HEK293 (cell line): ENCODE data around the gene LRRC74B.

Source experiments
- CTCF ChIA-PET: fragments of 350-600 bp; formaldehyde crosslinking; extraction: SDS; loops from one replicate; lab custom pipeline; 2021; ENCODE audit warnings: antibody characterized with exemption; lab: Yijun Ruan, JAX
- POLR2A ChIA-PET: fragments of 300-600 bp; formaldehyde crosslinking; extraction: SDS; loops from one replicate; lab custom pipeline; 2020; ENCODE audit warnings: antibody characterized with exemption, inconsistent platforms; lab: Yijun Ruan, JAX
- H3K27ac ChIP-seq: fragments of 200-500 bp; sonication (Bioruptor generic); 2 replicates; pipeline ENCODE4 v1.5.1; 2014; ENCODE audit warnings: low read depth, low read length, control low read depth, inconsistent platforms; ENCODE audit errors: extremely low read depth
- H3K36me3 ChIP-seq, 2 experiments: fragments of 200-500 bp in 1 of 2; sonication (Bioruptor generic) in 1 of 2; 1 replicate in 1 of 2; 2 replicates in 1 of 2; pipeline ENCODE4 v1.5.1; 2014 to 2017; ENCODE audit warnings: inconsistent platforms in 2 of 2, low read length in 2 of 2; ENCODE audit not compliant: control insufficient read depth in 2 of 2, insufficient read depth in 1 of 2
- H3K4me1 ChIP-seq: fragments of 200-500 bp; sonication (Bioruptor generic); 2 replicates; pipeline ENCODE4 v1.5.1; 2014; ENCODE audit warnings: mild to moderate bottlenecking, low read length, inconsistent platforms; ENCODE audit not compliant: control insufficient read depth, insufficient read depth
- H3K4me3 ChIP-seq: 2 replicates; pipeline ENCODE4 v1.5.1; 2011; ENCODE audit warnings: low read depth, mild to moderate bottlenecking, control low read depth, low read length, moderate library complexity
- H3K9me3 ChIP-seq: fragments of 200-500 bp; sonication (Bioruptor generic); 2 replicates; pipeline ENCODE4 v1.5.1; 2014; ENCODE audit warnings: low read depth, low read length, inconsistent platforms; ENCODE audit not compliant: control insufficient read depth, insufficient read depth
- GLIS1 ChIP-seq: fragments of 450-650 bp; formaldehyde crosslinking; IDR thresholded peaks from 2 replicates; pipeline ENCODE4 v1.5.1; 2016; ENCODE audit warnings: missing biosample characterization, missing genetic modification characterization
- IKZF3 ChIP-seq: fragments of 450-650 bp; IDR thresholded peaks from 2 replicates; pipeline ENCODE4 v1.5.0; 2018; ENCODE audit warnings: missing biosample characterization, mild to moderate bottlenecking, missing genetic modification characterization, moderate library complexity
- PRDM1 ChIP-seq: fragments of 450-650 bp; formaldehyde crosslinking; IDR thresholded peaks from 2 replicates; pipeline ENCODE4; 2016; ENCODE audit warnings: missing biosample characterization, missing genetic modification characterization
- YY1 ChIP-seq: fragments of 450-650 bp; formaldehyde crosslinking; IDR thresholded peaks from 2 replicates; pipeline ENCODE4 v1.5.1; 2018; ENCODE audit warnings: missing biosample characterization, missing genetic modification characterization
- ZBTB1 ChIP-seq: fragments of 450-650 bp; formaldehyde crosslinking; IDR thresholded peaks from 2 replicates; pipeline ENCODE4 v1.5.1; 2016; ENCODE audit warnings: missing biosample characterization, missing genetic modification characterization
- ZBTB21 ChIP-seq: fragments of 450-650 bp; formaldehyde crosslinking; IDR thresholded peaks from 2 replicates; pipeline ENCODE4 v1.5.1; 2017; ENCODE audit warnings: missing biosample characterization, missing genetic modification characterization
- ZFP41 ChIP-seq: fragments of 450-650 bp; formaldehyde crosslinking; IDR thresholded peaks from 2 replicates; pipeline ENCODE4 v1.5.1; 2016; ENCODE audit warnings: missing biosample characterization, missing genetic modification characterization, borderline replicate concordance
- ZNF157 ChIP-seq: fragments of 450-650 bp; formaldehyde crosslinking; IDR thresholded peaks from 2 replicates; pipeline ENCODE4 v1.5.1; 2016; ENCODE audit warnings: missing biosample characterization, missing genetic modification characterization
- ZNF2 ChIP-seq: fragments of 450-650 bp; formaldehyde crosslinking; IDR thresholded peaks from 2 replicates; pipeline ENCODE4 v1.5.1; 2016; ENCODE audit warnings: missing biosample characterization, missing genetic modification characterization
- ZNF274 ChIP-seq, 2 experiments: fragments of 200-500 bp in 1 of 2; fragments of 450-650 bp in 1 of 2; sonication (Bioruptor generic) in 1 of 2; formaldehyde crosslinking in 1 of 2; IDR thresholded peaks; 2 replicates each; pipeline versions ENCODE4 v1.5.1 to v1.6.1; 2014 to 2016; ENCODE audit warnings: borderline replicate concordance in 1 of 2, inconsistent platforms in 1 of 2, low read length in 1 of 2, missing biosample characterization in 1 of 2, missing genetic modification characterization in 1 of 2
- ZNF626 ChIP-seq: fragments of 450-650 bp; sonication (Bioruptor Pico); formaldehyde crosslinking; IDR thresholded peaks from 2 replicates; pipeline ENCODE4 v1.5.1; 2018; ENCODE audit warnings: missing biosample characterization, missing genetic modification characterization, inconsistent platforms
- ZNF658 ChIP-seq: fragments of 450-650 bp; formaldehyde crosslinking; IDR thresholded peaks from 2 replicates; pipeline ENCODE4; 2016; ENCODE audit warnings: missing biosample characterization, missing genetic modification characterization
- ZNF677 ChIP-seq: fragments of 450-650 bp; IDR thresholded peaks from 2 replicates; pipeline ENCODE4 v1.5.0; 2018; ENCODE audit warnings: missing biosample characterization, mild to moderate bottlenecking, missing genetic modification characterization, moderate library complexity
- ZNF785 ChIP-seq: fragments of 450-650 bp; formaldehyde crosslinking; IDR thresholded peaks from 2 replicates; pipeline ENCODE4 v1.5.1; 2016; ENCODE audit warnings: missing biosample characterization, missing genetic modification characterization
- TF ChIP-seq, protein P1 (sequence below): fragments of 450-650 bp; formaldehyde crosslinking; IDR thresholded peaks from 2 replicates; pipeline ENCODE4 v1.5.1; 2016; ENCODE audit warnings: missing biosample characterization, missing genetic modification characterization
- TF ChIP-seq, protein P2 (sequence below): fragments of 450-650 bp; formaldehyde crosslinking; IDR thresholded peaks from 2 replicates; pipeline ENCODE4 v1.5.1; 2016; ENCODE audit warnings: missing biosample characterization, missing genetic modification characterization
- TF ChIP-seq, protein P3 (sequence below): fragments of 450-650 bp; formaldehyde crosslinking; IDR thresholded peaks from 2 replicates; pipeline ENCODE4 v1.5.1; 2016; ENCODE audit warnings: missing biosample characterization, missing genetic modification characterization
- TF ChIP-seq, protein P4 (sequence below): fragments of 450-650 bp; formaldehyde crosslinking; conservative IDR thresholded peaks from 2 replicates; pipeline ENCODE4 v1.5.1; 2016; ENCODE audit warnings: low read depth, missing biosample characterization, missing genetic modification characterization
- TF ChIP-seq, protein P5 (sequence below): fragments of 450-650 bp; formaldehyde crosslinking; IDR thresholded peaks from 2 replicates; pipeline ENCODE4 v1.5.1; 2016; ENCODE audit warnings: missing biosample characterization, missing genetic modification characterization

LRRC74B gene

DNA sequence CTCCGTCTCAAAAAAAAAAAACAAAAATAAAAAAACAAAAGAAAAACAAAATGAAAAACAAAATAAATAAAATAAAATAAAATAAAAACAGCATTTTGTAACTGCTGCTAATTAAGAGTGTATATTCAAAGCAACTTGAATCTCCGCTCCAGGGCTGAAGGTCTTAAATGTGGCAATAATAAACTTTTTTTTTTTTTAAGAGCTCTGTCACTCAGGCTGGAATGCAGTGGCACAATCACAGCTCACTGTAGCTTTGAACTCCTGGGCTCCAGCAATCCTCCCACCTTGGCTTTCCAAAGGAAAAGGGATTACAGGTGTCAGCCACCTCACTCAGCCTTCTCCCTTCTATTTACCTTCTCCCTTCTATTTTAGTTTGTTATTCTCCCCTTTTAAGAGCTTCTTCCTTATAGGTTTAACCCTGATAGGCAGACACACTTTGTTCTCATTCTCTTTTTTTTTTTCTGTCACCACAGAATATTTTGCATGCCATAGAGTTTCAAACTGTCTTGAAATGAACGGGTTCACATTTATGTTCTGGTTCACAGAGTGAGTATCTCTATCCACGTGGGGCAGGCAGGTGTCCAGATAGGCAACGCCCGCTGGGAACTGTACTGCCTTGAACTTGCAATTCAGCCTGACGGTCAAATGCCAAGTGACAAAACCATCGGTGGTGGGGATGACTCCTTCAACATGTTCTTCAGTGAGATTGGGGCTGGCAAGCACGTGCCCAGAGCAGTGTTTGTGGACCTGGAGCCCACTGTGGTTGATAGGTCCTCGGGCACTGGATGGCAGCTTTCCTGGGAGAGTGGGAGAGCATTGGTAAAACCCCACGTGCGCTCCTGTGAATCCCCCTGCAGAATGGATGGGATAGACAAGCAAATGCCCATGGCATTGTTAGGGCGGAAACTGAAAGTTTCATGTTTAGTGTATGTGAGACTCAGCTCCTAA, 19.4 kb downstream of the LRRC74B start:
- no peaks in the 10 kb centered on the region for H3K4me1 ChIP-seq
- ChIA-PET POLR2A (no interaction called here), CTCF (interaction anchor here (0.7 to 1.3 kb wide), 3 partner anchors 37 to 39 kb away, joined by 3 to 4 read pairs (median 4); no protein-coding TSS in a partner anchor)
- no peak overlapping the region for H3K27ac ChIP-seq
- TF ChIP-seq, protein P1, sequence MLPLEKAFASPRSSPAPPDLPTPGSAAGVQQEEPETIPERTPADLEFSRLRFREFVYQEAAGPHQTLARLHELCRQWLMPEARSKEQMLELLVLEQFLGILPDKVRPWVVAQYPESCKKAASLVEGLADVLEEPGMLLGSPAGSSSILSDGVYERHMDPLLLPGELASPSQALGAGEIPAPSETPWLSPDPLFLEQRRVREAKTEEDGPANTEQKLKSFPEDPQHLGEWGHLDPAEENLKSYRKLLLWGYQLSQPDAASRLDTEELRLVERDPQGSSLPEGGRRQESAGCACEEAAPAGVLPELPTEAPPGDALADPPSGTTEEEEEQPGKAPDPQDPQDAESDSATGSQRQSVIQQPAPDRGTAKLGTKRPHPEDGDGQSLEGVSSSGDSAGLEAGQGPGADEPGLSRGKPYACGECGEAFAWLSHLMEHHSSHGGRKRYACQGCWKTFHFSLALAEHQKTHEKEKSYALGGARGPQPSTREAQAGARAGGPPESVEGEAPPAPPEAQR (tag by site-specific recombination) = no peak
- TF ChIP-seq, protein P2, sequence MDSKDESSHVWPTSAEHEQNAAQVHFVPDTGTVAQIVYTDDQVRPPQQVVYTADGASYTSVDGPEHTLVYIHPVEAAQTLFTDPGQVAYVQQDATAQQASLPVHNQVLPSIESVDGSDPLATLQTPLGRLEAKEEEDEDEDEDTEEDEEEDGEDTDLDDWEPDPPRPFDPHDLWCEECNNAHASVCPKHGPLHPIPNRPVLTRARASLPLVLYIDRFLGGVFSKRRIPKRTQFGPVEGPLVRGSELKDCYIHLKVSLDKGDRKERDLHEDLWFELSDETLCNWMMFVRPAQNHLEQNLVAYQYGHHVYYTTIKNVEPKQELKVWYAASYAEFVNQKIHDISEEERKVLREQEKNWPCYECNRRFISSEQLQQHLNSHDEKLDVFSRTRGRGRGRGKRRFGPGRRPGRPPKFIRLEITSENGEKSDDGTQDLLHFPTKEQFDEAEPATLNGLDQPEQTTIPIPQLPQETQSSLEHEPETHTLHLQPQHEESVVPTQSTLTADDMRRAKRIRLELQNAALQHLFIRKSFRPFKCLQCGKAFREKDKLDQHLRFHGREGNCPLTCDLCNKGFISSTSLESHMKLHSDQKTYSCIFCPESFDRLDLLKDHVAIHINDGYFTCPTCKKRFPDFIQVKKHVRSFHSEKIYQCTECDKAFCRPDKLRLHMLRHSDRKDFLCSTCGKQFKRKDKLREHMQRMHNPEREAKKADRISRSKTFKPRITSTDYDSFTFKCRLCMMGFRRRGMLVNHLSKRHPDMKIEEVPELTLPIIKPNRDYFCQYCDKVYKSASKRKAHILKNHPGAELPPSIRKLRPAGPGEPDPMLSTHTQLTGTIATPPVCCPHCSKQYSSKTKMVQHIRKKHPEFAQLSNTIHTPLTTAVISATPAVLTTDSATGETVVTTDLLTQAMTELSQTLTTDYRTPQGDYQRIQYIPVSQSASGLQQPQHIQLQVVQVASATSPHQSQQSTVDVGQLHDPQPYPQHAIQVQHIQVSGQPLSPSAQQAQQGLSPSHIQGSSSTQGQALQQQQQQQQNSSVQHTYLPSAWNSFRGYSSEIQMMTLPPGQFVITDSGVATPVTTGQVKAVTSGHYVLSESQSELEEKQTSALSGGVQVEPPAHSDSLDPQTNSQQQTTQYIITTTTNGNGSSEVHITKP (tag by site-specific recombination) = 0 out of 2 replicates have a peak, but pooled peaks have one; percentile 16
- H3K36me3 ChIP-seq = no peaks in the 10 kb centered on the region
- no peaks in the 10 kb centered on the region for H3K9me3 ChIP-seq
- no peak overlapping the region for H3K4me3 ChIP-seq

DNA sequence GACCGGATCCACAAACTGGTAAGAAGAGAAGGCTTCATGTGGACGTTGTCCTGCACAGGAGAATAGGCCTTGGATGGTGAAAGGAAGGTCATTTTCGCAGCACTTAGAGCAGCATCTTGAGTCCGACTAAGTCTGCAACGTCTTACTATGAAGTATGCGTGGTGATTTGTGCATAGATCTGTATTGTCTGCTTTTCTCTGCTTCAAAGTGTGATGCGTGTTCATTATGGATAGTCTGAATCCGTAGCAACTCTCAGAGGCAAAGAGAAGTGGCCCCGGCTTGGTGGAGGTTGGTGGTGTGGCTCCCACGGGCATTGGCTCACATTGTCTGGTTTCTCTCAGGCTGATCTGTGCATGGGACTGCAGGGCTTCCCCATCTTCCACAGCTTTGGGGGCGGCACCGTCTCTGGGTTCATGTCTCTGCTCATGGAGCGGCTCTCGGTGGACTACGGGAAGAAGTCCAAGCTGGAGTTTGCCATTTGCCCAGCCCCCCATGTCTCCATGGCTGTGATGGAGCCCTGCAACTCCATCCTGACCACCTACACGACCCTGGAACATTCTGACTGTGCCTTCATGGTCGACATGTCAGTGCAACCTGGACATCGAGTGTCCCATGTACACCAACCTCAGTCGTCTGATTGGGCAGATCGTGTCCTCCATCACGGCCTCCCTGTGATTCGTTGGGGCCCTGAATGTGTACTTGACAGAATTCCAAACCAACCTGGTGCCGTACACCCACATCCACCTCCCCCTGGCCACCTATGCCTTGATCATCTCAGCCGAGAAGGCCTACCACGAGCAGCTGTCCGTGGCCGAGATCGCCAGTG, 21.5 kb downstream of the LRRC74B start:
- CTCF ChIA-PET = no interaction called here
- Histone ChIP-seq H3K4me3 (no peak overlapping the region), H3K4me1 (no peaks in the 10 kb centered on the region)
- POLR2A ChIA-PET = no interaction called here
- TF ChIP-seq PRDM1 (tag by site-specific recombination) (no peak), ZNF626 (no peak), IKZF3 (tag by site-specific recombination) (no peak), ZNF2 (tag by site-specific recombination) (no peak), ZNF658 (tag by site-specific recombination) (no peak), YY1 (no peak), GLIS1 (tag by site-specific recombination) (no peak), ZBTB1 (tag by site-specific recombination) (no peak), ZNF677 (no peak), ZBTB21 (tag by site-specific recombination) (no peak), ZFP41 (tag by site-specific recombination) (no peak), ZNF274 (IDR thresholded peaks at IDR 0.05; ENCODE audit: low read length) (no peak), ZNF274 (tag by site-specific recombination; IDR thresholded peaks at IDR 0.05; ENCODE audit: borderline replicate concordance) (no peak), ZNF785 (tag by site-specific recombination) (no peak), ZNF157 (tag by site-specific recombination) (no peak)
- TF ChIP-seq, protein P3, sequence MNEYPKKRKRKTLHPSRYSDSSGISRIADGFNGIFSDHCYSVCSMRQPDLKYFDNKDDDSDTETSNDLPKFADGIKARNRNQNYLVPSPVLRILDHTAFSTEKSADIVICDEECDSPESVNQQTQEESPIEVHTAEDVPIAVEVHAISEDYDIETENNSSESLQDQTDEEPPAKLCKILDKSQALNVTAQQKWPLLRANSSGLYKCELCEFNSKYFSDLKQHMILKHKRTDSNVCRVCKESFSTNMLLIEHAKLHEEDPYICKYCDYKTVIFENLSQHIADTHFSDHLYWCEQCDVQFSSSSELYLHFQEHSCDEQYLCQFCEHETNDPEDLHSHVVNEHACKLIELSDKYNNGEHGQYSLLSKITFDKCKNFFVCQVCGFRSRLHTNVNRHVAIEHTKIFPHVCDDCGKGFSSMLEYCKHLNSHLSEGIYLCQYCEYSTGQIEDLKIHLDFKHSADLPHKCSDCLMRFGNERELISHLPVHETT (tag by site-specific recombination) = no peak
- TF ChIP-seq, protein P4, sequence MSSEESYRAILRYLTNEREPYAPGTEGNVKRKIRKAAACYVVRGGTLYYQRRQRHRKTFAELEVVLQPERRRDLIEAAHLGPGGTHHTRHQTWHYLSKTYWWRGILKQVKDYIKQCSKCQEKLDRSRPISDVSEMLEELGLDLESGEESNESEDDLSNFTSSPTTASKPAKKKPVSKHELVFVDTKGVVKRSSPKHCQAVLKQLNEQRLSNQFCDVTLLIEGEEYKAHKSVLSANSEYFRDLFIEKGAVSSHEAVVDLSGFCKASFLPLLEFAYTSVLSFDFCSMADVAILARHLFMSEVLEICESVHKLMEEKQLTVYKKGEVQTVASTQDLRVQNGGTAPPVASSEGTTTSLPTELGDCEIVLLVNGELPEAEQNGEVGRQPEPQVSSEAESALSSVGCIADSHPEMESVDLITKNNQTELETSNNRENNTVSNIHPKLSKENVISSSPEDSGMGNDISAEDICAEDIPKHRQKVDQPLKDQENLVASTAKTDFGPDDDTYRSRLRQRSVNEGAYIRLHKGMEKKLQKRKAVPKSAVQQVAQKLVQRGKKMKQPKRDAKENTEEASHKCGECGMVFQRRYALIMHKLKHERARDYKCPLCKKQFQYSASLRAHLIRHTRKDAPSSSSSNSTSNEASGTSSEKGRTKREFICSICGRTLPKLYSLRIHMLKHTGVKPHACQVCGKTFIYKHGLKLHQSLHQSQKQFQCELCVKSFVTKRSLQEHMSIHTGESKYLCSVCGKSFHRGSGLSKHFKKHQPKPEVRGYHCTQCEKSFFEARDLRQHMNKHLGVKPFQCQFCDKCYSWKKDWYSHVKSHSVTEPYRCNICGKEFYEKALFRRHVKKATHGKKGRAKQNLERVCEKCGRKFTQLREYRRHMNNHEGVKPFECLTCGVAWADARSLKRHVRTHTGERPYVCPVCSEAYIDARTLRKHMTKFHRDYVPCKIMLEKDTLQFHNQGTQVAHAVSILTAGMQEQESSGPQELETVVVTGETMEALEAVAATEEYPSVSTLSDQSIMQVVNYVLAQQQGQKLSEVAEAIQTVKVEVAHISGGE = no peak
- TF ChIP-seq, protein P1 (tag by site-specific recombination) = no peak
- TF ChIP-seq, protein P5, sequence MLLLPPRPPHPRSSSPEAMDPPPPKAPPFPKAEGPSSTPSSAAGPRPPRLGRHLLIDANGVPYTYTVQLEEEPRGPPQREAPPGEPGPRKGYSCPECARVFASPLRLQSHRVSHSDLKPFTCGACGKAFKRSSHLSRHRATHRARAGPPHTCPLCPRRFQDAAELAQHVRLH (tag by site-specific recombination) = no peak
- TF ChIP-seq, all 188 proteins: peak for 0
- Histone ChIP-seq H3K27ac (no peak overlapping the region), H3K36me3 (no peaks in the 10 kb centered on the region), H3K9me3 (no peaks in the 10 kb centered on the region)
